HG03135 (cell line): ENCODE measurements around the gene ZNF487.
"Not testable (repeated sequence)": the region's sequence is repeated elsewhere in the genome, so short reads cannot be mapped to it uniquely, and the experiment has no call there.

Experiments used
- ATAC-seq: cut with Tn5 transposase; IDR thresholded peaks from one replicate; pipeline ENCODE4 v1.9.1; 2021; ENCODE audit warnings: mild to moderate bottlenecking, moderate library complexity; ENCODE audit not compliant: unreplicated experiment

Gene ZNF487

GRCh38 chr10:43430926-43431663 lies 5.8 kb upstream of the ZNF487 start:
- ATAC-seq: no peak

DNA sequence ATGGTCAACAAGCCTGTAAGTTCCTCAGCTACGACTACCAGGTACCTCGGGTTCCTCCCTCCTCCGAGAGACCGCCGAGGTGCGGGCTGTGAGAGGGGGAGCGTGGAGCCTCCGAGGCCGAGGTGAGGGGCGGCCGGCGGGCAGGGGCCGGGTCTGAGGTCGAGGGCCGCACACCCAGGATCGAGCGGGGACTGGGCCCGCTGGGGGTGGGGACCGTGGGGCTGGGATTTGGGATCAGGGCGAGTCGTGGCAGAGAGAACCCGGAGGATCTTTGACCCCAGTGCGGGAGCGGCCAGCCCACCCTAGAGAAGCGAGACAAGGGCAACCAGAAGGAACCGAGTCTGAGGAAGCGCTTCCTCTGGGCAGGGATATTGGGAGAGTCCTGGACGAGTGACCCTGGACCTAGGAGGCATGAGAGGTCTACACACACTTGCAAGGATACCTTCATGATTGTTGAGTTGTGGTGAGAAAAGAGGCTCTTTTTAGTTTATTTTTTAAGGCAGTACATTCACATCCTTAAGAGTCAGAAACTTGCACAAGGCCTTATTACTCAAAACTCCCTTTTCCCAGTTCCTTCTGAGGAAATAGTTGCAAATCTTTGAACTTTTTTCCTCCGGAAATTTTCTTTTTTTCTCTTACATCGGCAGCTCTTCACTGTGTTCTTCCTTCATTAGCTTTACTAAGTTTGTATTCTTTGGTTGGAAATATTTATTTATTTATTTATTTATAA lies 395 bp downstream of the ZNF487 start:
- ATAC-seq: peak; percentile 2

DNA sequence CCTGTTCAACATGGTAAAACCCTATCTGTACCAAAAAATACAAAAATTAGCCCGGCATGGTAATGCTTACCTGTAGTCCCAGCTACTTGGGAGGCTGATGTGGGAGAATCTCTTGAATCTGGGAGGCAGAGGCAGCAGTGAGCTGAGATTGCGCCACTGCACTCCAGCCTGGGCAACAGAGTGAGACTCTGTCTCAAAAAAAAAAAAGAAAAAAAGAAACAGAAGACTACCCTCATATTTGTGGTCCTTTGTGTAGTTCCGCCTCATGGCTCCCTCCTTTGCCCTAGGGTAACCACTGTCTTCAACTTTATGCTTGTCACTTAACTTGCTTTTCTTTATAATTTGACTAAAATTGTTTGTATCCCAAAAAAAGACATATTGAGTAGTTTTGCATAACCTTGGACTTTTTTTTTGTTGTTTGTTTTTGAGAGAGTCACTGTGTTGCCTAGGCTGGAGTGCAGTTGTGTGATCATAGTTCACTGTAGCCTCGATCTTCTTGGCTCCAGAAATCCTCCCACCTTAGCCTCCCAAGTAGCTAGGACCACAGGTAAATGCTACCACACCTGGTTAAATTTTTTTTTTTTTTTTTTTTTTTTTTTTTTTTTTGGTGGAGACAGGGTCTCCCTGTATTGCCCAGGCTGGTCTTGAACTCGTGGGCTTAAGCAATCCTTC lies 3.7 kb downstream of the ZNF487 start:
- no peak for ATAC-seq

- ATAC-seq: no peak
Observed at GRCh38 chr10:43444323-43444722, 7.4 kb downstream of the ZNF487 start.

GRCh38 chr10:43444897-43445466 lies 8.1 kb downstream of the ZNF487 start:
- ATAC-seq: no peak

DNA sequence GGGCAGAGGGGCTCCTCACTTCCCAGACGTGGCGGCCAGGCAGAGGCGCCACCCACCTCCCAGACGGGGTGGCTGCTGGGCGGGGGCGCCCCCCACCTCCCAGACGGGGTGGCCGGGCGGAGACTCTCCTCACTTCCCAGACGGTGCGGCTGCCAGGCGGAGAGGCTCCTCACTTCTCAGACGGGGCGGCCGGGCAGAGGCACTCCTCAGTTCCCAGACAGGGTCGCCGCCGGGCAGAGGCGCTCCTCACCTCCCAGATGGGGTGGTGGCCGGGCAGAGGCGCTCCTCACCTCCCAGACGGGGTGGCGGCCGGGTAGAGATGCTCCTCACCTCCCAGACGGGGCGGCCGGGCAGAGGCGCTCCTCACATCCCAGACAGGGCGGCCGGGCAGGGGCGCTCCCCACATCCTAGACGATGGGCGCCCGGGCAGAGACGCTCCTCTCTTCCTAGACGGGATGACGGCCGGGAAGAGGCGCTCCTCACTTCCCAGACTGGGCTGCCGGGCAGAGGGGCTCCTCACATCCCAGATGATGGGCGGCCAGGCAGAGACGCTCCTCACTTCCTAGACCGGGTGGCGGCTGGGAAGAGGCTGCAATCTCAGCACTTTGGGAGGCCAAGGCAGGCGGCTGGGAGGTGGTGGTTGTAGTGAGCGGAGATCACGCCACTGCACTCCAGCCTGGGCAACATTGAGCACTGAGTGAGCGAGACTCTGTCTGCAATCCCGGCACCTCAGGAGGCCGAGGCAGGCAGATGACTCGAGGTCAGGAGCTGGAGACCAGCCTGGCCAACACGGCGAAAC lies 9.5 kb downstream of the ZNF487 start:
- ATAC-seq: not testable (repeated sequence)

DNA sequence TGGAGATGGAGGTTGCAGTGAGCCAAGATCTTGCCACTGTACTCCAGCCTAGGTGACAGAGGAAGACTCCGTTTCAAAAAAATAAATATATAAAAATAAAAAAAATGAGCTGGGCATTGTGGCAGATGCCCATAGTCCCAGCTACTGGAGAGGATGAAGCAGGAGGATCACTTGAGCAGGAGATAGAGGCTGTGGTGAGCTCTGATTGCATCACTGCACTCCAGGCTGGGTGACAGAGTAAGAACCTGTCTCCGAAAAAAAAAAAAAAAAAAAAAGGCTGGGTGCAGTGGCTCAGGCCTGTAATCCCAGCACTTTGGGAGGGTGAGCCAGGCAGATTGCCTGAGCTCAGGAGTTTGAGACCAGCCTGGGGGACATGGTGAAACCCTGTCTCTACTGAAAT lies 11.8 kb downstream of the ZNF487 start:
- no peak for ATAC-seq

GRCh38 chr10:43452356-43452914 lies 15.5 kb downstream of the ZNF487 start:
- no peak for ATAC-seq

- peak; percentile 31 for ATAC-seq
Observed at GRCh38 chr10:43453266-43453831, 16.4 kb downstream of the ZNF487 start.

DNA sequence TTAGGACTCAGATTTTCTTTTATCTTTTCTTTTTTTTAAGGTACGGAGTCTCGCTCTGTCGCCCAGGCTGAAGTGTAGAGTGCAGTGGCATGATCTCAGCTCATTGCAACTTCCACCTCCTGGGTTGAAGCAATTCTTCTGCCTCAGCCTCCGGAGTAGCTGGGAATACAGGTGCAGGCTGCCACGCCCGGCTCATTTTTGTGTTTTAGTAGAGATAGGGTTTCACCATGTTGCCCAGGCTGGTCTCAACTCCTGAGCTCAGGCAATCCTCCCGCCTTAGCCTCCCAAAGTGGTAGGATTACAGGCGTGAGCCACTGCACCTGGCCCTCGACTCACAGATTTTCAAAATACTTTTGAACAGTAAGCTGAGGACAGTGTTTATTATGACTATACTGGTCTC lies 17.1 kb downstream of the ZNF487 start:
- not testable (repeated sequence) for ATAC-seq

- ATAC-seq: not testable (repeated sequence)
Observed at GRCh38 chr10:43456561-43456960, 19.6 kb downstream of the ZNF487 start.

GRCh38 chr10:43458227-43458626 lies 21.3 kb downstream of the ZNF487 start:
- ATAC-seq: no peak

- ATAC-seq: peak; percentile 65
Observed at GRCh38 chr10:43461950-43462349, 25.0 kb downstream of the ZNF487 start.

DNA sequence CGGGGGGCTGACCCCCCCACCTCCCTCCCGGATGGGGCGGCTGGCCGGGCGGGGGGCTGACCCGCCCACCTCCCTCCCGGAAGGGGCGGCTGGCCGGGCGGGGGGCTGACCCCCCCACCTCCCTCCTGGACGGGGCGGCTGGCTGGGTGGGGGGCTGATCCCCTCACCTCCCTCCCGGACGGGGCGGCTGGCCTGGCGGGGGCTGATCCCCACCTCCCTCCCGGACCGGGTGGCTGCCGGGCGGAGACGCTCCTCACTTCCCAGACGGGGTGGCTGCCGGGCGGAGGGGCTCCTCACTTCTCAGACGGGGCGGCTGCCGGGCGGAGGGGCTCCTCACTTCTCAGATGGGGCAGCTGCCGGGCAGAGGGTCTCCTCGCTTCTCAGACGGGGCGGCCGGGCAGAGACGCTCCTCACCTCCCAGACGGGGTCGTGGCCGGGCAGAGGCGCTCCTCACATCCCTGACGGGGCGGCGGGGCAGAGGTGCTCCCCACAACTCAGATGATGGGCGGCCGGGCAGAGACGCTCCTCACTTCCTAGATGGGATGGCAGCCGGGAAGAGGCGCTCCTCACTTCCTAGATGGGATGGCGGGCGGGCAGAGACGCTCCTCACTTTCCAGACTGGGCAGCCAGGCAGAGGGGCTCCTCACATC lies 28.3 kb downstream of the ZNF487 start:
- ATAC-seq: not testable (repeated sequence)

DNA sequence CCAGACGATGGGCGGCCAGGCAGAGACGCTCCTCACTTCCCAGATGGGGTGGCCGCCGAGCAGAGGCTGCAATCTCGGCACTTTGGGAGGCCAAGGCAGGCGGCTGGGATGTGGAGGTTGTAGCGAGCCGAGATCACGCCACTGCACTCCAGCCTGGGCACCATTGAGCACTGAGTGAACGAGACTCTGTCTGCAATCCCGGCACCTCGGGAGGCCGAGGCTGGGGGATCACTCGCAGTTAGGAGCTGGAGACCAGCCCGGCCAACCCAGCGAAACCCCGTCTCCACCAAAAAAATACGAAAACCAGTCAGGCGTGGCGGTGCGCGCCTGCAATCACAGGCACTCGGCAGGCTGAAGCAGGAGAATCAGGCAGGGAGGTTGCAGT lies 28.8 kb downstream of the ZNF487 start:
- not testable (repeated sequence) for ATAC-seq

DNA sequence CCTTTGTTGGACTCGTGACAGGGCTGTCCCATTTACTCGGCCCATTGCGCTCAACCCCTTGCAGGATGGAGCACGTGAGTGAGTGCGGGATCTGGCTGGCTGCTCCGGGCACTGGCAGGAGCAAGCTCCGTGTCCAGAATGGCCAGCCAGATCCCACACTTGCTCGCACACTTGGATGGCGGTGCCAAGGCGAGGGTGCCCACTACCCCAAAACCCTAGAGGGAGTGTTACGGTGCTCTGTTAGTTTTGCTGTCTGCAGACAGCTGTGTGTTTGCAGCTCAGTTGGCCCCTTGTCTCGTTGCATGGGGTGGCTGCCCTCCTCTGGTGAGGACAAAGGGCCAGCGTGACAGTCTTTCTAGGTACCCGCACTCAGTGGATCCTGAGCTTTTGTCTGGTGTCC lies 34.2 kb downstream of the ZNF487 start:
- ATAC-seq: no peak

DNA sequence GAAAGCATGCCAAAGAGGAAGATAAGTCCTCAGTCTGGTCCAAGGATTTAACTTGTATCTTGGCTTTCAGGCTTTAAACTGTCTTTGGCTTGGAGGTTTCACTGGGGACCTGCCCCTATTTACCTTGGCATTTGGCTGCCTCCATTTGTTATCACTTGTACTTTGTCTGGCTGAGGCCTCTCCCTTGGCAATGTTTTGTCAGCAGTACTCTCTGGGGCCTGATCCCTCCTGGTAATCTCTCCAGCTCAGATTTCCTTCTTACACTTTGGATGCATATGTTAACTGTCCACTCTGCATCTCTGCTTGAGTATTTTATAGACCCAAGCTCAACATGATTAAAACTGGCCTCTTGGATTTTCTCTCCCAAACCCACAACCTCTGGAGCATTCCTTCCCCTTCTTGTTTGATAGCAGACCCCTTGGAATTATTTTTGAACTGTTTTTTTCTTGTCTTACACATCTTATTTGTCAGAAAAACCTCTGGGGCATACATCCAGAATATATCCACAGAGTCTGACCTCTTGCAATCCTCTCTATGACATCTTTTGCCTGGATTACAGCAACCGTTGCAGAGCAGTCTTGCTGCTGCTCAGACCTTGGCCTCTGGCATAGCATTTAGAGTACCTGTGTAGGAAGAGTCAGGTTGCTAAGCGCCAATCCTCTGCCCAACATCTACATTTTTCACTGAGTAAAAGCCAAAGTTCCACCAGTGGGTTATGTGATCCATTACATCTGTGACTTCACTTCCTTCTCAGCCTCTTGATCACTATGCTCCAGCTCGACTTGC lies 35.2 kb downstream of the ZNF487 start:
- no peak for ATAC-seq

GRCh38 chr10:43479275-43479674 lies 42.4 kb downstream of the ZNF487 start:
- no peak for ATAC-seq
